Kidney tubule cell (primary cell): ENCODE results near the gene GALK1.
"Not testable (repeated sequence)": the region's sequence is repeated elsewhere in the genome, so short reads cannot be mapped to it uniquely, and the experiment has no call there.

ENCODE experiments used
- DNase-seq: peaks from one replicate; pipeline ENCODE4 v3.0.0-alpha.2; 2018; ENCODE audit warnings: low spot score

GALK1 gene

DNA sequence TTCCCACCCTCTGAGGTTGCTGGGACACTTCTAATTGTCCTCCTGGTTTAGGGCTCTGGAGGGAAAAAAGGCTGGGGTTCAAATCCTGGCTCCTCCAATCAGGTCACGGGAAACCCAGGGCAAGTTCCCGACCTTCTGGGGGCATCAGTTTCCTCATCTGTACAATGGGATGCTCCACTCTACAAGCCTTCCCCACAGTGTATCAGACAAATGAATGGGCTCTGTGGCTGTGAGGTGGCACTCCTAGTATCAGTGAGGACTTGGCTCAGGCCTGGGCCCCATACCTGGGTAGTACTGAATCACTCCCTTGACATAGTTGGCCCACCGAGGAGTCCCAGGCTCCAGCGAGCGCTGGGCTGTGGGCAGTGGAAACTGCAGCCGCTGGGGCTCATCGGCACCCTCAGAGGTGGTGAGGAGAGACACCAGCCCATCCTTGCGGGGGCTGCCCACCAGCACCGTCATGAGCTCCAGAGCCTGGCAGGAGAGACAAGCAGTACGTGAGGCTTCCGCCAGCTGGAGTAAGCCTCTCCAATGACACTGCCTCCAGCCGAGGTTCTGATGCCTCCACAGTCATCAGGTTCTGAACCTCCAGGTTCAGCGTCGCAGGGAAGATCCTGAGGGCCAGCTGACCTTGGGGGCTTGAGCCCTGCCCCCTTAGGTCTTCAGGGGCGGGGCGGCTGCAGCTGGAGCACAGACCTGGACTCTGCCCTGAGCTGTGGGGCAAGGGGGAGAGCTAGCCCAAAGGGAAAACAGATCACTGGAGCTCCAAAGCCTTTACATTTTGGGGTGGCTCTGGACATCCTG, 1.2 kb downstream of the GALK1 start:
- no peak for DNase-seq

DNA sequence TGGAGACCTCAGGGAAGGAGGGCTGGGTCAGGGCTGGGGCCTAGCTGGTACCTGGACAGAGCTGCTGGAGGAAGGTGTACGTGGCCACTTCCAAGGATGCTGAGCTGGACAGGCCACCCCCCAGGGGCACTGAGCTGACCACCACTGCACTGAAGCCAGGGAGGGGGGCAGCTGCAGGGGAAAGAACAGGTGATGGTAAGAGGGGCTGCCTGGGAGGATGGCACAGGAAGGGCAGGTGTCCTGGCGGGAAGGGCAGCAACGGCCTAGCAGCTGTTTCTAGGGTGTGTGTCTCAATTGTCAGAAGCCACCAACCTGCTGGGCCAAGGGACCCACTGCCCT, 1.8 kb downstream of the GALK1 start:
- no peak for DNase-seq

DNA sequence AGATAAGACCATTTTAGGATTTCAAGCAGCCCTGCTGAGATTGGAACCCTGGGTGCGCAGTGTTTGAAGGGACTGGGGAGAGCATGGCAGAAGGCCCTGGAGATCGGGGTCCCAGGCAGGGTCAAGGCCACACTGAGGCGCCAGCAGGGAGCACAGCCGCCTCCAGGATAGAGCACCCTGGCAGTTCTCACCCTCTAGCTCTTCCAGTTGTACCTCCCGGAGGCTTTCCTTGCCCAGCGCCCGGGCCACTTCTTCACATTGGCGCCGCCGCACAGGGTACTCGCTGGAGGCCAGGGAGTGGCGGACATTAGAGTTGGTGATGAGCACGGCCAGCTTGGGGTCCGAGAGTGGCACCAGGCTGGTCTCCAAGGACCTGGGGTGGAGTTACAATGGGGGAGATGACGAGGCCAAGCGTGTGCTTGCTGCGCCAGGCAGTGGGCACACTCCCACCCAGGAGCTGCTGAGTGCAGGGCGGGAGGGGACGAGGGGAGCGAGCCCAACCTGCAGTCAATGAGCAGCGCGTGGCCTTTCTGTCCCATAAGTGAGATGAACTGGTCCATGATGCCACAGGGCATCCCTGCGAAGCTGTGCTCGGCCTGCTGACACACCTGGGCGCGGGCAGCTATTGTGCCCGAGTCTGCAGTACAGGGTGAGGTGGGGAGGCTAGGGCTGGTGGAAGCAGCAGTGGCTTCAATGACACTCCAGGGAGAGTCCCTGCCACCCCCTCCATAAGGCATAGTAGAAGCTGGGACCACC, 2.3 kb downstream of the GALK1 start:
- DNase-seq = no peak

DNA sequence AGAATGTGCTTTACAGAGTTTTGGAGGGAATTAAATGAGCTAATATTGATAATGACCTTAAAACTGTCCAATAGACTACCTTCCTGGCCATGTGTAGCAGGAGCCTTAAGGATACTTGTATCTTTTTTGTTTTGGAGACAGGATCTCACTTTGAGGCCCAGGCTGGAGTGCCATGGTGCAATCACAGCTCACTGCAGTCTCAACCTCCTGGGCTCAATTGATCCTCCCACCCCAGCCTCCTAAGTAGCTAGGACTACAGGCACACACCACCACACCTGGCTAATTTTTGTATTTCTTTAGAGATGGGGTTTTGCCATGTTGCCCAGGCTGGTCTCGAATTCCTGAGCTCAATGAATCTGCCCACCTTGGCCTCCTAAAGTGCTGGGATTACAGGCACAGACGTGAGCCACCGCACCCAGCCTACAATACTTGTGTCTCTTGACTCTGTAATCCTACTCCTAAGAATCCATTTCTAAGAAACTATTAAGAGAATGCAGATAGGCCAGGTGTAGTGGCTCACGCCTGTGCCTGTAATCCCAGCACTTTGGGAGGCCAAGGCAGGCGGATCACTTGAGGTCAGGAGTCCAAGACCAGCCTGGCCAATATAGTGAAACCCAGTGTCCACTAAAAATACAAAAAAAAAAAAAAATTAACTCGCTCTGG, 4.9 kb downstream of the GALK1 start:
- not testable (repeated sequence) for DNase-seq

DNA sequence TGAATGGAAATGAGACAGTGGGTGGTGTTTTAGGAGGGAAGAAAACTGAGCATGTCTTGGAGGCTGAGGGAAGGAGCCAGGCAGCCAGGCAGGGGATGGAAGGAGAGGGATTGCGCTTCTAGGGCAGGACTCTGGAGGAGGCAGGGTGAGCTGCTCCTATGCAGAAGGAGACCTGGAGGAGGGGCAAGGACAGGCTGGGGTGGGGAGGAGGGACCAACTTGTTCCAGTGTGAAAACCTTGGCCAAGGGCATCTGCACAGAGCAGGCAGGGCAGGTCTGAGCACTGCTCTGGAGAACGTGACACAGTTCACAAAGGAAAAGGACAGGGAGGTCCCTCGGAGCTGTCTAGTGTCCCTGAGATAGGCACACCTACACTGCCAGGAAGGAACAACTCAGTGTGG, 5.5 kb downstream of the GALK1 start:
- no peak for DNase-seq

DNA sequence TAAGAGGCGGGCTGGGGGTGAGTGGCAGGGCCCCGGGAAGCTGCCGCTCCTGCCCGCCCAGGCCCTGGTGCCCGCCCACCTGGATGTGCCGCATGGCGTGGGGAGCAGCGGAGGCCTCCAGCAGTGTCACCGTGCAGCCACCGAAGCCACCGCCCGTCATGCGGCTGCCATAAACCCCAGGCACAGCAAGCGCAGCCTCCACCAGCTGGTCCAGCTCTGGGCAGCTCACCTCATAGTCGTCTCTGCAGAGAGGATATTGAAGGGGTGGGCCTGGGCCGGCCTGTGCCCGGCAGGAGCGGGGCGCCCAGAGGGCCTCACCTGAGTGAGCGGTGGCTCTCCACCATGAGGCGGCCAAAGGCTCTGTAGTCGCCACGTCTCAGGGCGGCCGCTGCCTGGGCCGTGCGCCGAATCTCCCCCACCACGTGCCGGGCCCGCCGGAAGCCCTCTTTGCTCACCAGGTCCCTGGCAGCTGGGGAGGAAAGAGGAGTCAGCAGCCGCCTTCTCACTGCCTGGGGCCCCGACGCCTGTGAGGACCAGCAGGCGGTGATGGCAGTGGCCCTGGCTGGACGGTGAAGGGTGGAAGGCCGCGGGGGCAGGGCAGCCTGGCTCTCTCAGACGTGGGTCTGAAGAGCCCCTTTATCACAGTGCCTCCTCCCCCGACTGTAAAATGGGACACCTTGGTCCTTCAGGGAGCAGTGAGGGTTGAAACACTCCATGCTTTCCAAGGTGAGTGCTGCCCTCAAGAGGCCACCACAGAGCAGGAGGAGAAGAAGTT, 6.7 kb downstream of the GALK1 start:
- no peak for DNase-seq

DNA sequence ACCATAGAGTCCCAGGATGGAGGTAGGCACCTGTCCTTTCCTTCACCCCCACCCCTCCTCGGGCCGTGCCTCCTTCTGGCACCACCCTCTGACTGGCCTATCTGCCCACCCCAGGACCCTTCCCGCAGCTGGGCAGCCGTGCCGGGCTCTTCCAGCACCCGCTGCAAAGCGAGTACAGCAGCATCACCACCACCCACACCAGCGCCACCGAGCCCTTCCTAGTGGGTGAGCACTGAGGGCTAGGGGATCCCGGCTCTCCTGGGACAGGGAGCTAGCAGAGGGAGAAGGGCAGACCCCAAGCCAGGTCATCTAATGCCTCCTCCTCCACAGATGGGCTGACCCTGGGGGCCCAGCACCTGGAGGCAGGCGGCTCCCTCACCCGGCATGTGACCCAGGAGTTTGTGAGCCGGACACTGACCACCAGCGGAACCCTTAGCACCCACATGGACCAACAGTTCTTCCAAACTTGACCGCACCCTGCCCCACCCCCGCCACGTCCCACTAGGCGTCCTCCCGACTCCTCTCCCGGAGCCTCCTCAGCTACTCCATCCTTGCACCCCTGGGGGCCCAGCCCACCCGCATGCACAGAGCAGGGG, 7.8 kb downstream of the GALK1 start:
- DNase-seq = no peak

DNA sequence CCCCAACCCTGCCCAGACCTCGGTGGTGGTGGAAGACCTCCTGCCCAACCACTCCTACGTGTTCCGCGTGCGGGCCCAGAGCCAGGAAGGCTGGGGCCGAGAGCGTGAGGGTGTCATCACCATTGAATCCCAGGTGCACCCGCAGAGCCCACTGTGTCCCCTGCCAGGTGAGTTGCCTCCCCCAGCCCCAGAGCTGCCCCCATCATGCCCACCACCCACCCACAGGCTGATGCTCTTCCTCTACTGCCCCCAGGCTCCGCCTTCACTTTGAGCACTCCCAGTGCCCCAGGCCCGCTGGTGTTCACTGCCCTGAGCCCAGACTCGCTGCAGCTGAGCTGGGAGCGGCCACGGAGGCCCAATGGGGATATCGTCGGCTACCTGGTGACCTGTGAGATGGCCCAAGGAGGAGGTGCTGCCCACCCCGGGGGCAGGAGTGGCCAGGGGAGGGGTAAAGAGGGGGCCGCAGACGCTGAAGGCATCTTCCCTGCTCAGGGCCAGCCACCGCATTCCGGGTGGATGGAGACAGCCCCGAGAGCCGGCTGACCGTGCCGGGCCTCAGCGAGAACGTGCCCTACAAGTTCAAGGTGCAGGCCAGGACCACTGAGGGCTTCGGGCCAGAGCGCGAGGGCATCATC, 8.4 kb downstream of the GALK1 start:
- DNase-seq = no peak

DNA sequence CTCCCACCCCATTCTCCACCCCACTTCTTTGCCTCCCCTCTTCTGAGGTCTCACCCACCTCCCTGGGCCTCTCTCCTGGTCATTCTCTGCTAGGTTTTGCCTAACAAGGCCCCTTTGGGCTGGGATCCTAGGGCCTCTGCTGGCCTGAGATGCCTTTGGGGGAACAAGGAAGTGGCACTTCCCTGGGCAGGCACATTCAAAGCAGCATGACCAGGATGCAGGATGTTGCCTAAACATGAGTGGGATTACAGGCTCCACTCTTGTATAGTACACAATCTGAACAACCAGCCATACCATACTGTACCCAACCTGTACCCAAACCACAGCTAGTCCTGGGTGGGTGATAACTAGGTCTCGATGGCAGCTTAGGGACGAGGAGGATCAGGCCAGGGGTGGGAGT, 9.0 kb downstream of the GALK1 start:
- DNase-seq = no peak

DNA sequence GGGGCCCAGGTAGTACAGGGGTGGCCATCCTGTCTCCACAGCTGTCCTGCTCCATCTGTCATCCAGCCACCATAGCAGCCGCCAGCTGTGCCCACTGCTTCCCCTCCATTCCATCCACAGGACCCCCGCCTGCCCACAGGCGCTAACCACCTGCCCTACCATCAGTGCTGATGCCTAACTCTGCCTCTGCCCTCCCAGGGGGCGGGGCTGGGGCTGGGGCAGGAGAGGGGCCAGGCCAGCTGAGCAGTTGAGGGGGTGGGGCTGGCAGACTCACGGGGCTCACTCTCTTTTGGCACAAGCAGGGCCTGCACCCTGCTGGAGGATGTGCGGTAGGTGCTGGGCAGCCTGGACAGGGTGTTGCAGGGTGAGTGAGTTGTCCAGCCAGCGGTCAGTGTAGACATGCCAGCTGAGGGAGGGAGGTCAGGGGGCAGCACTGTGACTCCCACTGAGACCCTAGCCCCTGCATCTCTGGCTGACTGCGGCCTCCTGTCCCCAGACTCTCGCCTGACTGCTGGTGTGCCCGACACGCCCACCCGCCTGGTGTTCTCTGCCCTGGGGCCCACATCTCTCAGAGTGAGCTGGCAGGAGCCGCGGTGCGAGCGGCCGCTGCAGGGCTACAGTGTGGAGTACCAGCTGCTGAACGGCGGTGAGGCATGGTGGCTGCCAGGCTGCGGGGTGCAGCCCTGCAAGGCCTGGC, 9.6 kb downstream of the GALK1 start:
- no peak for DNase-seq

DNA sequence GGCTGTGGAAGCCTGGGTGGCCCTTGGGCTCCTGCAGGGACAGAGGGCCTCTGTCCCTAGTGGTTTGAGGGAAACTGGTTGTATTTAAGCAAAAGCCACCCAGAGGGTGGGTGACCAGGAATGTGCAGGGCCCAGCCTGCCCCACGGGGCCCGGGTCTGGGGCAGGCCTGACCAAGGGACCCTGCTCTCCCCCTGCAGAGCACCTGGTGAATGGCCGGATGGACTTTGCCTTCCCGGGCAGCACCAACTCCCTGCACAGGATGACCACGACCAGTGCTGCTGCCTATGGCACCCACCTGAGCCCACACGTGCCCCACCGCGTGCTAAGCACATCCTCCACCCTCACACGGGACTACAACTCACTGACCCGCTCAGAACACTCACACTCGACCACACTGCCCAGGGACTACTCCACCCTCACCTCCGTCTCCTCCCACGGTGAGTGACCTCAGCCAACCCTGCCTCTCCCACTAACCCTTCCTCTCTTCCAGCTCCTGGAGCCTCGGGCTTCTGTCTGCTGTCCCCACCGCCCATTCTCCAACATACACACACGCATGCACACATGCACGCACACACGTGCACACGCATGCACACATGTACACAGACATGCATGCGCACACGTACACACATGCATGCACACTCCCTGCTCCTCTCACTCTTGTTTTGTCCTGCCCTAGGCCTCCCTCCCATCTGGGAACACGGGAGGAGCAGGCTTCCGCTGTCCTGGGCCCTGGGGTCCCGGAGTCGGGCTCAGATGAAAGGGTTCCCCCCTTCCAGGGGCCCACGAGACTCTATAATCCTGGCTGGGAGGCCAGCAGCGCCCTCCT, 10.4 kb downstream of the GALK1 start:
- DNase-seq = no peak

DNA sequence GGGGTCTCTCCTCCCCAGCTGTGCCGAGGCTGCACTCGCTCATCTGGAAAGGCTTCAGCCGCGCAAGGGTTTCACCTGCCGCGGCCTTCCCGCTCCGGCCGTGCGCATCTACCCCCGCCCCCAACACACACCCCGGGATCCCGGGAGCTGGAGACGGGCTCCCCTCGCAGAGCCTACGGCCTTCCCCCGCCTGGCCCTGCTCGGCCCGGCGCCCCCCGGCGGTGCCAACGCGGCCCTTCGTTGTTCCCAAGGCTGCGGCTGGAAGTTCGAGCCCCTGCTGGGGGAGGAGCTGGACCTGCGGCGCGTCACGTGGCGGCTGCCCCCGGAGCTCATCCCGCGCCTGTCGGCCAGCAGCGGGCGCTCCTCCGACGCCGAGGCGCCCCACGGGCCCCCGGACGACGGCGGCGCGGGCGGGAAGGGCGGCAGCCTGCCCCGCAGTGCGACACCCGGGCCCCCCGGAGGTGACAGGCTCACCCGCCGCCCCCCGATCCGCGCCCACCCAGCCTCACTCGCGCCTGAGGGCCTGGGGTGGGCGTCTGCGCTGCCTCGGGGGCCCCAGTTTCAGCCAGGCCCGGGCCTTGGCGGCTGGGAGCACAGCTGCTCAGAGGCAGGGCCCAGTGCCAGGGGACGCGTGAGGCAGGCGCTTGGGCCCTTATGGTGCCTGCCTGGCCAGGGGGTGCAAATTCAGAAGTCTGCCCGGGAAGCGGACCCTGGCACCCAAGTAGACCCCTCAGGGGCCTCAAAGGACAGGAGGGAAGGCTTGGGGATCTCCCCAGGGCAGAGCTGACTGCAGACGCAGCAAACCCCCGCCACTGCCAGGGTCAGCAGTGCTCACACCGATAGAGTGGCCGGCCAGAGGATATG, 11.2 kb downstream of the GALK1 start:
- peak; percentile 60 for DNase-seq

DNA sequence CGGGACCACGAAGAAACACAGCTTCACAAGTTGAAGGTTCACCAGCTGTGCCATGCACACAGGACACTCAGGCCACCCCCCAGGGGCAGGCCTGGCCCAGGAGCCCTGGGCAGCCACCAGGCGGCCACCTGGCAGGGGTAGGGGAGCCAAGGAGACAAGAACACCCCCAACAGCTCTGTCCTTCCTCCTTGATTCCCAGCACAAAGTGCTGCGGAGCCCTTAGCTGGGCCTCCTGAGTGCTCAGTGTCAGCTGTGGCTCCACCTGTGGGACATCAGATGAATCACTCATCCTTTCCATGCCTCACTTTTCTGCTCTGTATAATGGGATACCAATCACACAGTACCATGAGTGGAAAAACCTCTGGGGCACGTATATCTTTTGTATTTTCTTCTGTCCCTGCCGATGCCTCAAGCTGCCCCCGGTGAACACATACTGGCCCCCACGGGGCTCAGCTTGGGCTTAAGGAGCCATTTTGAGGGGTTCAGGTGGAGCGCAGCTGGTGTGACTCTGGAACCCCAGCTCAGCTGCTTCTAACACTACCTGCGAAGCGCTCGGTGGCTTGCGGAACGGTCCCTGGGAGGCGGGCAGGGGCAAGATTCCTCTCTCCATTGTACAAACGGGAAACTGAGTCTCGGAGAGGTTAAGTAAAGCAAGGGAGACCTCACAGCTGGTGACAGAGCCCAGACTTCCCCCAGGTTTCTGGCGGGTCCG, 12.0 kb downstream of the GALK1 start:
- no peak for DNase-seq

DNA sequence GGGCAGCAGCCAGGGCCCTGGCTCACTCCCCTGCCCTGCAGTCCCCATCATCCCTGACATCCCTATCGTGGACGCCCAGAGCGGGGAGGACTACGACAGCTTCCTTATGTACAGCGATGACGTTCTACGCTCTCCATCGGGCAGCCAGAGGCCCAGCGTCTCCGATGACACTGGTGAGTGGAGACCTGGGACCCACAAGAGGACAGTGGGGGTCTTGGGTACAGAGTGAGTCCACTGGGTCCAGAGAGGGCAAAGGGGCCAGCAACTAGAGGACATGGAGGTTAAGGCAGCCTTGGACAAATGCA, 12.6 kb downstream of the GALK1 start:
- DNase-seq = no peak

DNA sequence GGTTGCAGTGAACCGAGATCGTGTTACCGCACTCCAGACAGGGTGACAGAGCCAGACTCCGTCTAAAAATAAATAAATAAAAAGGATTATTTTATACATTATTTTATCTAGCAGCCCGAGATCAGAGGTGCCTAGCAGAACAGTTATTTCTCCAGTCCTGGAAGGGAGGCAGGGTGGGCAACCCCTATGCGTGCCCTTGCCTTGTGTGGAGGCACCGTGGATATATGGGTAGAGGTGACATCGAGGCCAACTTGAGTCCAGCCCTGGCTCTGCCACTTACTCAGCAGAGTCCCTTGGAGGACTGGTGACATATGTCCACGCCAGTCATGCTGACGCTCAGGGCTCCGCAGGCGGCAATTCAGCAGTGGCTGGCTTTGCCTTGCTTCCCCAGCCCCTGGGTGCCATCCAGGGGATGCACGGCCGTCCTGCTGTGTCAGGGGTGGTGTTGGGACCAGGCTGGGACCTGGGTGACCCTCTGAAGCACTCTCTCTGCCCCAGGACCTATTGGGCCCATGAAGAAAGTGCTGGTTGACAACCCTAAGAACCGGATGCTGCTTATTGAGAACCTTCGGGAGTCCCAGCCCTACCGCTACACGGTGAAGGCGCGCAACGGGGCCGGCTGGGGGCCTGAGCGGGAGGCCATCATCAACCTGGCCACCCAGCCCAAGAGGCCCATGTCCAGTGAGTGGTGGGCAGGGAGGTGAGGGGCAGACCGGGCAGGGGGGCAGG, 13.2 kb downstream of the GALK1 start:
- no peak for DNase-seq

DNA sequence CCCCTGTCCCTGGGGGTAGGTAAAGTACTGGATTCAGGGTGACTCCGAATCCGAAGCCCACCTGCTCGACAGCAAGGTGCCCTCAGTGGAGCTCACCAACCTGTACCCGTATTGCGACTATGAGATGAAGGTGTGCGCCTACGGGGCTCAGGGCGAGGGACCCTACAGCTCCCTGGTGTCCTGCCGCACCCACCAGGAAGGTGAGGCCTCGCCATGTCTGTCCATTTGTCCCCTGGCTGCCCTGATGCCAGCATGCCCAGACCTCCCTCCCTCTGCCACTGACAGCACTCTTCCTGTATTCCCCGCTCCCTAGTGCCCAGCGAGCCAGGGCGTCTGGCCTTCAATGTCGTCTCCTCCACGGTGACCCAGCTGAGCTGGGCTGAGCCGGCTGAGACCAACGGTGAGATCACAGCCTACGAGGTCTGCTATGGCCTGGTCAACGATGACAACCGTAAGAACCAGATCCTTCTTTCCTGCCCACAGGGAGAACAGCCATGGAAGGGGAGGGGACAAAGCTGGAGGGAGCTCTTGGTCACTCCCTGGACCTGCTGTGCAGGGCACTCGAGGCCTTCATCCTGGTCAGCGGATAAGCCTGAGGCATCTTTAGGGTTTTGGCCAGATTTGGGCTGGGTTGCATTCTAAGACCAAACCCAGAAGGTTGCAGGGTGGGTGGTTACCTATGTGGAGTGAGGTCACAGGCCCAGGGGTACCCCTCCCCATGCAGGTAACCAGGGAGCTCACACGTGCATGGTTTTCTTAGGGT, 14.2 kb downstream of the GALK1 start:
- no peak for DNase-seq
